NCI-H146 (cell line): Measurements from ENCODE around the gene TCN1.
"Not testable (repeated sequence)": the region's sequence is repeated elsewhere in the genome, so short reads cannot be mapped to it uniquely, and the experiment has no call there.

Source experiments
- DNase-seq: peaks from one replicate; lab custom pipeline; 2025; lab: John Stamatoyannopoulos, UW

Gene TCN1

GRCh38 chr11:59857439-59858434, 8.6 kb downstream of the TCN1 start:
- DNase-seq, result no peak

GRCh38 chr11:59854871-59855270, 11.4 kb downstream of the TCN1 start:
- DNase-seq, result no peak

GRCh38 chr11:59851416-59851815, 14.9 kb downstream of the TCN1 start:
- not testable (repeated sequence) for DNase-seq

GRCh38 chr11:59849551-59849950, 16.7 kb downstream of the TCN1 start:
- DNase-seq, result not testable (repeated sequence)

- no peak for DNase-seq
Measured at GRCh38 chr11:59849129-59849528, 17.2 kb downstream of the TCN1 start.

- DNase-seq, result not testable (repeated sequence)
Measured at GRCh38 chr11:59848439-59848838, 17.8 kb downstream of the TCN1 start.

GRCh38 chr11:59847626-59848025, 18.7 kb downstream of the TCN1 start:
- DNase-seq, result no peak

- DNase-seq, result no peak
Measured at GRCh38 chr11:59846556-59846955, 19.7 kb downstream of the TCN1 start.

- no peak for DNase-seq
Measured at GRCh38 chr11:59845399-59845798, 20.9 kb downstream of the TCN1 start, which contains the start of gene CBLIF. Gene CBLIF (minus strand): TSS chr11:59845499. CDS start chr11:59845453, 46 bp downstream.

GRCh38 chr11:59842316-59842715, 24.0 kb downstream of the TCN1 start:
- no peak for DNase-seq

GRCh38 chr11:59841514-59841913, 24.8 kb downstream of the TCN1 start:
- no peak for DNase-seq

GRCh38 chr11:59839615-59840014, 26.7 kb downstream of the TCN1 start:
- DNase-seq, result no peak

GRCh38 chr11:59833602-59834001, 32.7 kb downstream of the TCN1 start:
- no peak for DNase-seq

- DNase-seq, result no peak
Measured at GRCh38 chr11:59829358-59829757, 36.9 kb downstream of the TCN1 start.

GRCh38 chr11:59822989-59823566, 43.2 kb downstream of the TCN1 start:
- peak; percentile 53 for DNase-seq

- DNase-seq, result no peak
Measured at GRCh38 chr11:59818572-59818971, 47.7 kb downstream of the TCN1 start.

- not testable (repeated sequence) for DNase-seq
Measured at GRCh38 chr11:59816434-59816833, 49.9 kb downstream of the TCN1 start.

GRCh38 chr11:59815754-59816153, 50.5 kb downstream of the TCN1 start:
- no peak for DNase-seq

- no peak for DNase-seq
Measured at GRCh38 chr11:59814021-59814420, 52.3 kb downstream of the TCN1 start.

GRCh38 chr11:59813364-59813763, 52.9 kb downstream of the TCN1 start:
- DNase-seq, result no peak

- no peak for DNase-seq
Measured at GRCh38 chr11:59812220-59812619, 54.1 kb downstream of the TCN1 start.

- DNase-seq, result no peak
Measured at GRCh38 chr11:59810911-59811259, 55.4 kb downstream of the TCN1 start.

- DNase-seq, result peak; percentile 94
Measured at GRCh38 chr11:59810189-59810910, 55.9 kb downstream of the TCN1 start, which contains the start of gene MRPL16. Gene MRPL16 (minus strand): TSS chr11:59810778. CDS start chr11:59810658, 120 bp downstream.
